HAP-1 (cell line): Measurements from ENCODE around the gene TOX2.

Source experiments
- DNase-seq, 2 experiments: peaks; one replicate each; pipeline ENCODE4 v3.0.0-alpha.2; 2016 to 2020; ENCODE audit warnings: low spot score in 2 of 2
- H3K27me3 ChIP-seq: fragments of 250-450 bp; sonication (Bioruptor Pico); 2 replicates; pipeline ENCODE4 v1.5.1; 2020; ENCODE audit warnings: low read depth, mild to moderate bottlenecking, moderate library complexity
- H3K36me3 ChIP-seq: fragments of 250-450 bp; sonication (Bioruptor Pico); replicated peaks from 2 replicates; pipeline ENCODE4 v1.5.1; 2020; ENCODE audit warnings: mild to moderate bottlenecking
- H3K4me1 ChIP-seq: fragments of 250-450 bp; sonication (Bioruptor Pico); 2 replicates; pipeline ENCODE4 v1.5.1; 2020; ENCODE audit warnings: mild to moderate bottlenecking
- H3K4me3 ChIP-seq: fragments of 250-450 bp; sonication (Bioruptor Pico); 2 replicates; pipeline ENCODE4 v1.5.1; 2020; ENCODE audit warnings: mild to moderate bottlenecking, moderate library complexity
- H3K9me3 ChIP-seq: fragments of 250-450 bp; sonication (Bioruptor Pico); 2 replicates; pipeline ENCODE4 v1.5.1; 2020; ENCODE audit warnings: mild to moderate bottlenecking, moderate library complexity
- in situ Hi-C: fragments of 300-500 bp; cut with MboI; formaldehyde crosslinking; loops from 3 replicates; pipeline ENCODE4 v1.14.3; 2020; ENCODE audit warnings: low sequenced_read_pairs, inconsistent platforms, mixed read lengths

The TOX2 gene

GRCh38 chr20:43949741-43950618 is 35.3 kb downstream of the TOX2 start:
- H3K9me3 ChIP-seq, result no peaks in the 10 kb centered on the region
- H3K27me3 ChIP-seq, result no peaks in the 10 kb centered on the region
- DNase-seq, result no peak
- no peaks in the 10 kb centered on the region for H3K36me3 ChIP-seq
- no peaks in the 10 kb centered on the region for H3K4me1 ChIP-seq
- in situ Hi-C loops, result no loop called here
- H3K4me3 ChIP-seq, result no peak overlapping the region

DNA sequence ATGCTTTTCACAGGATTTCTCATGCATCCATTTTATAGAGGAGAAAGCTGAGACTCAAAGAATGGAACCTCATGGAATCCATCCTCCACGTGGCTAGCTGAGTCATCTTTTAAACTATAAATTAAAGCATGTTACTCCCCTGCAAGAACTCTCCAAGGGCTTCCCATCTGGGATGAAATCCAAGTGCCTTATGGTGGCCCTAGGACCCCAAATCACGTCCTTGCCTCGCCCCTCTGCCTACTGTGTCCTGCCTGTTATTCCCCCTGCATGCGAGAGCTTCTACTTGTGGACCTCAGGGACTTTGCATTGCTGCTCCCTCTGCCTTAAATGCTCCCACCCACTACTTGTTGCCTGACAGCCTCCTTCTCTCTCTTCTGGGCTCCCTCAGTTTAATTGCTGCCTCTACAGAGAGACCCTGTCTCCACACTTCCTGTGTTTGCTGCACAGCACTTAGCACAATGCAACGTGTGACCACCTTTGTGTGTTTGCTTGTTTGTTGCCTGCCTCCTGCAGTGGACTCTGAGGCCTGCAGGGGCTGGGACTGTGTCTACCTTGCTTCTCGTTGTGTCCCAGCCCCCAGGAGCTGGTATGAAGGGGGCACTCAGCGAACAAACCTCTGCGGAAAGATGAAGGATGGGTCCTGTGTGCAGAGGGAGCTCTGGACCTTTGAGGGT is 39.4 kb downstream of the TOX2 start:
- DNase-seq, result no peak
- Histone ChIP-seq H3K36me3 (no peaks in the 10 kb centered on the region), H3K4me1 (no peaks in the 10 kb centered on the region), H3K9me3 (no peaks in the 10 kb centered on the region), H3K4me3 (no peak overlapping the region), H3K27me3 (no peaks in the 10 kb centered on the region)
- in situ Hi-C loops, result no loop called here

DNA sequence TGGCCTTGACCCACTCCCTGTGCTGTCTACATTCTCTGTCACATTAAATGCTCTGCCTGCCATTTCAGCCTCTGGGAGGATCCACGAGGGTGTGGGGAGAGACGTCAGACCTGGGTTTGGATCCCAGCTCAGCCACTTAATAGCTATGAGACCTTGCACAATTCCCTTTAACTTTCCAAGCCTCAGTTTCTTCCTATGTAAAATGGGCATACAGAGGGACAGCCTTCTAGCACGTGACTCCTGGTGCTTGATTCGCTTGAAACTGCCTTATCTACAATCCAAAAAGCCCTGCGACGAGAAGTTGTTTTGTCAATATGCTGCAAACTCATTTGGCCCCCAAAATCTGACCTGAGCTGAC is 40.0 kb downstream of the TOX2 start:
- Histone ChIP-seq H3K27me3 (no peaks in the 10 kb centered on the region), H3K4me1 (no peaks in the 10 kb centered on the region), H3K4me3 (no peak overlapping the region), H3K9me3 (no peaks in the 10 kb centered on the region), H3K36me3 (no peaks in the 10 kb centered on the region)
- no peak for DNase-seq
- in situ Hi-C loops, result no loop called here

- no peaks in the 10 kb centered on the region for H3K27me3 ChIP-seq
- no peak for DNase-seq
- H3K4me1 ChIP-seq, result no peaks in the 10 kb centered on the region
- H3K36me3 ChIP-seq, result no peaks in the 10 kb centered on the region
- H3K9me3 ChIP-seq, result no peaks in the 10 kb centered on the region
- in situ Hi-C loops, result no loop called here
- no peak overlapping the region for H3K4me3 ChIP-seq
Observed at GRCh38 chr20:43955062-43955749, 40.6 kb downstream of the TOX2 start.

GRCh38 chr20:43955750-43956191 is 41.1 kb downstream of the TOX2 start:
- no peak for DNase-seq
- H3K27me3 ChIP-seq, result no peaks in the 10 kb centered on the region
- in situ Hi-C loops, result no loop called here
- H3K4me3 ChIP-seq, result no peak overlapping the region
- H3K4me1 ChIP-seq, result no peaks in the 10 kb centered on the region
- no peaks in the 10 kb centered on the region for H3K36me3 ChIP-seq
- no peaks in the 10 kb centered on the region for H3K9me3 ChIP-seq

GRCh38 chr20:43957392-43957791 is 42.7 kb downstream of the TOX2 start:
- Histone ChIP-seq H3K9me3 (no peaks in the 10 kb centered on the region), H3K4me1 (no peaks in the 10 kb centered on the region), H3K27me3 (no peaks in the 10 kb centered on the region), H3K36me3 (no peaks in the 10 kb centered on the region), H3K4me3 (no peak overlapping the region)
- in situ Hi-C loops, result no loop called here
- no peak for DNase-seq

DNA sequence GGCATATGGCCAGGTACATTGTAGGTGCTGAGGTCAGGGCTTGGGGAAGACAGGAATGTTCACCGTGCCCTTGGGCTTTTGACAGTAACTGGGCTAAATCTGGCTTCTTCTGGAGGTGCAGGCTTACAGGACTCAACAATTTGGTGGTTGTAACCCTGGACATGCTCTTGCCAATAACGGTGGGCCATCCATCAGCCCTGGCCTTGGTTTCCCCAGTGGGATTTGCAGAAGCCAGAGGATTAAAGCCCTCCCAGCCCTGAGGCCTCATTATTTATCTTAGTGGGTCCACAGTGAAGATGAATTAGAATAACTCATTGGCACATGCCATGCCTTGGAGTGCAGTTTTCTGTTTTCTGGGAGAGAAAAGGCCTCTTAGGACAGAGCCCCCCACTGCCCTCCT is 44.0 kb downstream of the TOX2 start:
- H3K9me3 ChIP-seq, result no peaks in the 10 kb centered on the region
- in situ Hi-C loops, result no loop called here
- H3K36me3 ChIP-seq, result no peaks in the 10 kb centered on the region
- H3K4me1 ChIP-seq, result no peaks in the 10 kb centered on the region
- DNase-seq, result no peak
- H3K27me3 ChIP-seq, result no peaks in the 10 kb centered on the region
- H3K4me3 ChIP-seq, result no peak overlapping the region

- DNase-seq, result no peak
- H3K9me3 ChIP-seq, result no peaks in the 10 kb centered on the region
- H3K4me1 ChIP-seq, result no peaks in the 10 kb centered on the region
- H3K36me3 ChIP-seq, result no peaks in the 10 kb centered on the region
- in situ Hi-C loops, result no loop called here
- H3K4me3 ChIP-seq, result no peak overlapping the region
- no peaks in the 10 kb centered on the region for H3K27me3 ChIP-seq
Observed at GRCh38 chr20:43959079-43959919, 44.6 kb downstream of the TOX2 start.

- no peak for DNase-seq
- H3K9me3 ChIP-seq, result no peaks in the 10 kb centered on the region
- in situ Hi-C loops, result no loop called here
- no peaks in the 10 kb centered on the region for H3K27me3 ChIP-seq
- H3K4me3 ChIP-seq, result no peak overlapping the region
- no peaks in the 10 kb centered on the region for H3K4me1 ChIP-seq
- no peaks in the 10 kb centered on the region for H3K36me3 ChIP-seq
Observed at GRCh38 chr20:43959920-43960227, 45.2 kb downstream of the TOX2 start.

DNA sequence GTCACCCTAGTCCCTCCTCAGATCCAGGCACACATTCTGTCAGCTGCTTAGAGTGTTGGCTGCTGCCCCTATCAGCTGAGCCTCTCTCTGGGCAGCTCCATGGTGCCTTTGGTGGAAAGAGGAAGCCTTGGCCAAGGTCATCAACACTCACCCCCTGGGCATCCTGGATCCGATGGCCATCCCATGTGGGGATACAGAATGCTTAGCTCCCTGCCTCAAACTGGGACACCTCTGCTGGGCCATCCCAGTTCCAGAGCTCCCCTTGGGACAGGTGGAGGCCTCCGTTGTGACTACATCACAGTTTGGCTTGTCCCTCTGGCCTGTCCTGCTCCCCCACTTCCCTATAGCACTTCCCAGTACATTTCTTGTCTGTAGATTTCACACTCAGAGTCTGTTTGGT is 45.6 kb downstream of the TOX2 start:
- in situ Hi-C loops, result no loop called here
- DNase-seq, result no peak
- H3K4me3 ChIP-seq, result no peak overlapping the region
- no peaks in the 10 kb centered on the region for H3K27me3 ChIP-seq
- no peaks in the 10 kb centered on the region for H3K9me3 ChIP-seq
- H3K36me3 ChIP-seq, result no peaks in the 10 kb centered on the region
- H3K4me1 ChIP-seq, result peaks cover 1% of the 10 kb centered on the region; the same call in 1 of the 2 replicates

DNA sequence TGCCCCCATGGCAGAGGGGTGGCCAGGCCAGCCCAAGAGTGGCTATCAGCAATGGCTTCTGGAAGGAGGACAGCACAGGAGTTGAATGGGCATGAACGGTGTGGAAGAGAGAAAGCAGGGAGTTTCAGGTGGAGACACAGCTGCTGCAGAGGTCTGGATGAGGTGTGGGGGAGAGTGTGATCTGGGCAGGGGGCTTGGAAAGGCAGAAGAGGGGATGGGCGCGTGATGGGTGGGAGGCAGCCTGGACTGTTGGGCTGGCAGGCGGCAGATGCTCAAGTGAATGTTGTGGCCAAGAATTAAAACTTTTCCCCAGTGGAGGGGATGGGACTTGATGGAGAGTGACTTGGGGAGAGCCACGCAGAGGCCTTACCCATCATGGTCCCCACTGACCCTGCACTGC is 46.5 kb downstream of the TOX2 start:
- in situ Hi-C loops, result no loop called here
- H3K36me3 ChIP-seq, result no peaks in the 10 kb centered on the region
- no peaks in the 10 kb centered on the region for H3K9me3 ChIP-seq
- peaks cover 3% of the 10 kb centered on the region; the same call in 1 of the 2 replicates for H3K4me1 ChIP-seq
- no peak for DNase-seq
- no peaks in the 10 kb centered on the region for H3K27me3 ChIP-seq
- no peak overlapping the region for H3K4me3 ChIP-seq

DNA sequence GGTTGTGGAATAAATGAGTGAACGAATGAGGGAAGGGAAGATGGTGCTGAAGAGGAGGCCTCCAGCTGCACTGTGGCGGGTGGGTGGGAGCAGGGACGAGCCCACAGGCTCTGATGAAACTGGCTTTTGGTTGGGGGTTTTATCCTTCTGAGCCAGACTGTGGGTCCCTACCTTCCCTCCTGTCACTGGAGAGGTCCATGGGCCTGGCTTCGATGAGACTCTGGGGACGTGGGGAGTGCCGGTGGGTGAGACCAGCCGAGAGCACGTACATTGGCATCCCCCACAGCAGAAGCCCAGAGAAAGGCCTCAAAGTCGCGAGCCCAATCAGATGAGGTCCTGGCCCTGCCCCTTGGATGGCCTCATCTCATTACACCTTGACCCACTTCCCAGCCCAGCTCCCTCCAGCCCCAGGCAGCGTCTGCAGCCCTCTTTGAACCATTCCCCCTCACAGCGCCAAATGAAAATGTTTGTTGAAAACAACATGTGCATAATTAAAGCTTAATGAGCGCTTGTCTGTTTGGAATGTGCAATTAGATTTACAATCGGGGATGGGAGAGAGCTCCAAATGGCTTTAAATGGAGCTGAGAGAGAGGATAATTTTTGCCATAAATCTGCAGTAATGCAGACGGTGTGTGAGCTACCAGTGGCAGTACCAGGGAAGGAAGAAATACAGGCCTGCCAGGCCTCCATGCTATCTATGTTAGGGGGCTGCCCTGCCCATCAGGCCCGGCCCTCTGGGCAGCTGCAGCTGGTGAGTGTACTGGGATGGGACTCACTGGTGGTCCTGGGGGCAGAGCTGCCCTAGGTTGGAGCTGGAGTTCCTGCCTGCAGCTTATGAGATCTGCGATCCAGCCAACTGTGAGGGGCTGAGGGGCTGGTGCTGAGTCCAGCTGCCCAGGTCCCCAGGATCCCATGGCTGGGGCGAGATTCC is 47.2 kb downstream of the TOX2 start:
- no peak overlapping the region for H3K4me3 ChIP-seq
- no peaks in the 10 kb centered on the region for H3K27me3 ChIP-seq
- no peak for DNase-seq
- no peaks in the 10 kb centered on the region for H3K9me3 ChIP-seq
- H3K4me1 ChIP-seq, result peaks cover 3% of the 10 kb centered on the region; the same call in 1 of the 2 replicates
- in situ Hi-C loops, result no loop called here
- no peaks in the 10 kb centered on the region for H3K36me3 ChIP-seq

DNA sequence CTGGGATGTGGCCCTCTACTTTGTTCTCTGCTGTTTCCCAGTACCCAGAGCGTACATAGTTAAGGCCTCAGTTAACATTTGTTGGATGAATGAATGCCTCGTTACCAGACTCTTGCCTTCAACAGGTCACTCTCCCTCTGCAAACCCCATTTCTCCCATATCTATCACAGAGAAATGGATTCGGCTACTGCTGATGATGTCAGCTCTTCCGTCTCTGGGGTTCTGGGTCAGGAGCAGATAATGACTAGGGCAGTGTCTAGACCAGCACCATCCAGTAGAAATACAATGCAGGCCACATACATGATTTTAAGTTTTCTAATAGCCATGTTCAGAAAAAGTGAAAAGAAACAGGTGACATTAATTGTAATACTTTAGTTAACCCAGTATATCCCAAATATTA is 47.9 kb downstream of the TOX2 start:
- H3K9me3 ChIP-seq, result no peaks in the 10 kb centered on the region
- in situ Hi-C loops, result no loop called here
- H3K36me3 ChIP-seq, result no peaks in the 10 kb centered on the region
- peaks cover 3% of the 10 kb centered on the region; the same call in 1 of the 2 replicates for H3K4me1 ChIP-seq
- no peak for DNase-seq
- no peak overlapping the region for H3K4me3 ChIP-seq
- no peaks in the 10 kb centered on the region for H3K27me3 ChIP-seq
